H1 (cell line): ENCODE data around the gene TFB1M. TPM values are rescaled to one million over a fixed set of nuclear protein-coding genes. Genes with fewer than 3 reads are reported as not detected.

Experiments
- CBX5 ChIP-seq: fragments of 300-800, 300-1000 bp; sonication (generic); IDR thresholded peaks from 2 replicates; pipeline ENCODE4 v1.7.1; 2016; ENCODE audit warnings: antibody characterized with exemption, low read length, low read depth
- CTBP2 ChIP-seq: IDR thresholded peaks from 2 replicates; pipeline ENCODE4 v1.7.0; 2011; ENCODE audit warnings: borderline replicate concordance, mild to moderate bottlenecking, moderate library complexity, mixed read lengths, low read length; ENCODE audit not compliant: insufficient read depth, insufficient read length
- FOSL1 ChIP-seq: IDR thresholded peaks from 2 replicates; pipeline ENCODE4 v1.6.1; 2011; ENCODE audit warnings: mild to moderate bottlenecking, low read depth, low read length, moderate library complexity; ENCODE audit not compliant: insufficient read depth
- HDAC2 ChIP-seq, 2 experiments: fragments of 300-600 bp in 1 of 2; sonication (generic) in 1 of 2; IDR thresholded peaks; 2 replicates each; pipeline ENCODE4 v1.6.1; 2011 to 2012; ENCODE audit warnings: low read depth in 2 of 2, low read length in 2 of 2, mild to moderate bottlenecking in 2 of 2, moderate library complexity in 2 of 2, borderline replicate concordance in 1 of 2, inconsistent platforms in 1 of 2
- SRF ChIP-seq: IDR thresholded peaks from 2 replicates; pipeline ENCODE4 v1.6.1; 2011; ENCODE audit warnings: mild to moderate bottlenecking, low read depth, low read length, moderate library complexity
- YY1 ChIP-seq: IDR thresholded peaks from 2 replicates; pipeline ENCODE4 v1.6.1; 2011; ENCODE audit warnings: low read depth, mild to moderate bottlenecking, low read length
- polyA plus RNA-seq, 7 experiments: library from polyadenylated mRNA; depleted of rRNA in 3 of 7; stranded (reverse) in 5 of 7; unstranded in 2 of 7; fragments of >200 nt in 5 of 7; fragments of 200-250 nt in 2 of 7; gene quantifications; 1 replicate in 5 of 7; 2 replicates in 1 of 7; 4 replicates in 1 of 7; pipeline versions ENCODE4 v1.2.1 to v1.2.3, GENCODE V29; 2011 to 2013; ENCODE audit warnings: missing spikeins in 2 of 7, mixed read lengths in 2 of 7
- total RNA-seq: library from RNA; stranded (reverse); fragmentation: NEBNext Ultra II Directional; extraction: Animal tissue kit (Norgen Biotek cat#: 25700); gene quantifications from 2 replicates; pipeline ENCODE4 v1.2.1, GENCODE V29; 2021

Gene TFB1M
- total and polyA plus RNA-seq, 2 of the 8 experiments (the other 6 are each of a cell fraction or from before 2014, with no cell fraction given): 28.2 to 49.4 TPM

DNA sequence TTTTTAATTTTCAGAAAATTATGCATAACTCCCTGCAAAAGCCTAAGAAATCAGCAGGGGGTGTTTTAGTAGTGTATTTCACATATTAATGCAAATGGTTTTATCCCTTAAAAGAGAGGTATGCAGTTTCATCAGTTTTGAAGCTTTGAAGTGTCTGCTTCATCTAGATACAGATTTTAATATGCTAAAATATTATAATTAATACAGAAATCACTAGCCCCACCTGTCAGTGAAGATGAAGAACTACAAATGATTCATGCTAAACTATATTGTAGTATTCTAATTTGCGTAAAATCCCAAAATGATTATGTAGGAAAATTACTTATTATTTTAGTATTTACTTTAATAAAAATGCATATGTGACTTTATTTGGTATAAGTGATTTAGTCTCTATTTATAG is 2.9 kb upstream of the TFB1M start (continued):
- TF ChIP-seq SRF: no peak
- no peak for TF ChIP-seq CBX5
- TF ChIP-seq YY1: no peak
- TF ChIP-seq FOSL1: no peak
- TF ChIP-seq HDAC2 (IDR thresholded peaks at IDR 0.05; ENCODE audit: borderline replicate concordance in 1 of 2, low read depth in 2 of 2, low read length in 2 of 2): no peak
- no peak for TF ChIP-seq CTBP2
- TF ChIP-seq, all 59 proteins: peak for 0
